ENCODE data around the gene RCC2.

RCC2 gene

GRCh38 chr1:17441993-17442357 lies 2.5 kb upstream of the RCC2 start:
- DNase-seq, result no peak

GRCh38 chr1:17441265-17441992 lies 2.0 kb upstream of the RCC2 start:
- peak; percentile 69 for DNase-seq

DNA sequence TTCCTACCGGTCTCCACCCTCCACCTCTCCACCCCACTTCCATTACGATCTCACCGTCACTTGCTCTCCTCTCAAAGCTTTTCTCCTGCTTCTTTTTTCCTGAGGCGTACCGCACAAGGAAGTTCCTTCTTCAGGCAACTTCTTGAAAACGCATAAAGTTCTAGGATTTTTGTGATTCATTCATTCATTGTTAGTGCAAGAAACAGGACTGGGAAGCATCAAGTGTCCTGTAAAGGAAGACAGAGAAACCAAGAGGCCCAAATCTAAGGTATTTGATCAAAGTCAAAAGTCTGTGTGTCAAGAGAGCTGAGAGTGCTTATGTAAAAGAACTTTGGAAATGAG lies 1.3 kb upstream of the RCC2 start:
- DNase-seq, result no peak

GRCh38 chr1:17440074-17440826 lies 773 bp upstream of the RCC2 start:
- DNase-seq, result no peak

DNA sequence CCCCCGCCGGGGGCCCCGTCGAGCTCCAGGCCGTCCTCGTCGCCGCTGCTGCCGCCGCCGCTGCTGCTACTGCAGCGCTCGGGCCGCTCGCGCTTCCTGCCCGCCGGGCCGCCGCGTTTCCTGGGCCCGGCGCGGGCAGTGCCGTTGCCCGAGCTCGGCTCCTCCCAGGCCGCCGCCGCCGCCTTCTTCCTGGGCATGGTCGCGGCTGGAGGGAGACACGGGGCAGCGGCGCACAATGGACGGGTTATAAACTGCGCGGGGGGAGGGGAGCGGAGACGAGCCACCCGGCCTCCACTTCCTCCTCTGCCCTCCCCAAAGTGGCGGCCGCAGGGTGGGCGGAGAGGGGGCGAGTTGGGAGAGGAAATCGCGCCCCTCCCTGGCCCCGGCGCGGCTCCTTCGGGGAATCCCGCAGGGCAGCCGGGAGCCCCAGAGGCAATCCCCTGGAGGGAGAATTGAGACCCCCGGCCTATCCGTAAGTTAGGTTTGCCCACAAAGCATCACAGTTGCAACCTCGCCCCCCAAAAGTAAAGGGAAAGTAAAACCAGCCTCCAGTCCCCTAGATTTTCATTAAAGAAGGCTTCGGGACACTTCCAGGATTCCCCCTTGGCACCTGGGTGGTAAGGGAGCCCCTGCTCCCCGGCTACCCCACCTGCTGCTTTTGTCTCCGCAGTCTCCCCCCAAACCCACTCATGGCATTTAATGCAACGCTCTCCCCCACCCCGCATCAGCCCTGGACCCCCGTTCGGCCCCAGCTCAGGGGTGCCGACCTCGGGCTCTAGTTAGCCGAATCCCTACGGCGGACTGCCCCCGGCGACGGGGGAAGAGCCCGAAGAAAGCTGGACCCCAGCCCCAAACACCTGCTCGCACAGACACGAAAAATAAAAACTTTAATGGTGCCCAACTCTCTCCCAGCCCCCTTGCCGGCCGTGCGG lies 893 bp downstream of the RCC2 start:
- peak; percentile 87 for DNase-seq

DNA sequence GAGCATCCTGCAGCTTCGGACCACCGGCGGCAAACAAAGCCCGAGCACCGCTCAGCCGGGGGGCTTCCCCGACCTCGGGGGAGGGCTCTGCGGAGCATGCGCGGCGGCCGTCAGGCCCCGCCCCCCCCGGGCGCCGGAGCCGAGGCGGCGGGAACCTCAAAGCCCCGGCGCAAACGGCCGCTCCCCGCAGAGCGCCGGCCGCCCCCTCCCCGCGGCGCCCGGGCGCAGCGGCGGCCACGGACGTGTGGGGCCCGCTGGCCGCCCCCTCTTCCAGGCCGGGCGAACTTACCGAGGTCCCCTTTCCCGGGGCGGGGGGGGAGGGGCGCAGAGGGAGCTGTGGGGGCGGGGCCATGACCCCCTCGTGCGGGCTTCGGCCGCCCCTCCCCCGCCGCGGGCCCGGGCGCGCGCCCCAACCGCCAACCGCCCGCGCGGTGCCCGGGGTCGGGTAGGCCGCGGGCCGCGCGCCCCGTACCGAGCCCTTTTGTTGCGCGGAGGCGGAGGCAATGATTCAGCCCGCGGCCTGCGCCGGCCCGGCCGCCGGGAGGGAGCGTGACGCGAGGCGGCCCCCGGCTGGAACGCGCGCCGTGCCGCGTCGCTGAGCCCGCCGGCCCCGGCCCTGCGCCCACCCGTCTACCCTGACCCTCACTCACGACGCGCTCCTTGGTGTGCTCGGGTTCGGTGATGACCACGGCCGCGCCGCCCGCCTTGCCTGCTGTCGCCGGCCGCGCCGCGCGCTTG lies 1.7 kb downstream of the RCC2 start:
- peak; percentile 84 for DNase-seq

- DNase-seq, result no peak
These were observed 2.3 kb downstream of the RCC2 start for GRCh38 chr1:17437260-17437579.

DNA sequence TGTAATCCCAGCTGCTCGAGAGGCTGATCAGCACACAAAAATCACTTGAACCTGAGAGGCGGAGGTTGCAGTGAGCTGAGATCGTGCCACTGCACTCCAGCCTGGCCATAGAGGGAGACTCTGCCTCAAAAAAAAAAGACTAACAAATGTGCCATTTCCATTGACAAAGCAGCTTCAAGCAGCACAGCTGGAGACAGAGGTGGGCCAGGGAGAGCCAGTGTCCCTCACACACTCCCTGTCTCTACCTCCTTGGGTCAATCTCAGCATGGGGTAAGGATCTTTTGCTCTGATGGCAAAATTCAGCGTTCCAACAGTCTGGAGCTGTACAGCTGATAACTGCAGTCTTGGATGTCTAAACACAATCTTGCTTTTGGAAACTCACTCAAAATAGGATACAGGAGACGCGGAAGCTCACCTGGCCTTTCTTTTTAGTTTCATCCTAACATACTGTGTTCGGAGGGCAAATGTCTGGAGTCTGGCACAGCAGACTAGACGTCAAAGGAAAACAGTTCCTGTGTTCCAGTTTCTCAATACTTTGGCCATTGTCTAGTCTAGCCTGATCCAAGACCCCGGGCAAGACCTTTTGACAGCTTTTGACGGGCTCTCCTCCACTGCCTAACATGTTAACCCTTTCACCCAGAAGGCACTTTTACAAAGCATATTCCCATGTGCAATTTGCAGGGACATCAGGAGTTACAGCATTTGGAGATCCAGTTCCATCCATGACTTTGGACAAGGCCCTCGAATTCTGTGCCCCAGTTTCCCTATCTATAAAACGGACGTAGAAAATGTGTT lies 2.9 kb downstream of the RCC2 start:
- DNase-seq, result no peak

DNA sequence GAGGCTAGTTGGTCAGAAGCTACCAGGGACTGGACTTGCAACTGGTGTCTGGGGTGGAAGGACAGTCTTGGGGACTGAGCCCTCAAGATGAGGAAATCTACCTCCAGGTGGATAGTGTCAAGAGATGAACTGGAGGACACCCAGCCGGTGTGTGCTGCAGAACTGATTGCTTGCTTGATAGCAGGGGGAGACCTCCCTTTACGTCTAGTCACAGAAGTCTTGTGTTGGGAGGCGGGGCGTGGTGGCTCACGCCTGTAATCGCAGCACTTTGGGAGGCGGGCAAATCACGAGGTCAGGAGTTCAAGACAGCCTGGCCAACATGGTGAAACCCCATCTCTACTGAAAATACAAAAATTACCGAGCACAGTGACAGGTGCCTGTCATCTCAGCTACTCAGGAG lies 4.9 kb downstream of the RCC2 start:
- no peak for DNase-seq

DNA sequence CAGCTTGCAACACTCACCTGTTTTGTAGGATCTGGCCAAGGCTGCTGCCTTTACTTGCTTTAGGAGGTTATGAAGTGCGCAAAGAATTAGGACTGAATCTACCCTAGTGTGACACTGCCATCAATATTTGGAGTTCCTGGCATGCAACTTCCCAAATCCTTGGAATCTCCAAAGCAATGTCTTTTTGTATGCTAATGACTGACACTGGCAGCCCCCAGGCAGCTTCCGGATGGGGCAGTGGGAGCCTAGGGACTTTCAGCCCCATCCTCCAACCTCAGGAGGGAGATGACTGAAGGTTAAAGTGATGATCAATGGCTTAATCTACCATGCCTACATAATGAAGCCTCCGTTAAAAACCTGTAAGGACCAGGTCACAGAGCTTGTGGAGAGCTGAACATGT lies 5.5 kb downstream of the RCC2 start:
- no peak for DNase-seq

DNA sequence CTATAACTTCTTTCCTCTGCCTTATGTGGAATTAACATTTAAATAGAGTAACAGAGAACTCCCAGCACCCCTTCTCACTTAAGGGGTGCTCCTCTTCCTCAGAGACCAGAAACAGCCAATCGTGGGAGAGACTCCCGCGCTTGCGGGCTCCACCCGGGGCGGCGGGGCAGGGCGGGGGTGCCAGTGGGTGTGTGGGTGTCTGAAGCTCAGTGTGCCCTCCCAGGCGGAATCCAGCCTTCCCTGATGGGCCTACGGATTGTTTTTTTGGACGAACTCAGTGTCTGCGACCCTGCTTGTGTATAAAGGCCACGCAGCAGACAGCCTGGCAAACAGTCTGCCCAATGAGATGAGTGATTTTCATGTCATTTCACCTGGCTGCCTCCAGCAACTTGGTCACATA lies 6.2 kb downstream of the RCC2 start:
- no peak for DNase-seq

- DNase-seq, result no peak
These were observed 7.1 kb downstream of the RCC2 start for GRCh38 chr1:17432412-17432811.

DNA sequence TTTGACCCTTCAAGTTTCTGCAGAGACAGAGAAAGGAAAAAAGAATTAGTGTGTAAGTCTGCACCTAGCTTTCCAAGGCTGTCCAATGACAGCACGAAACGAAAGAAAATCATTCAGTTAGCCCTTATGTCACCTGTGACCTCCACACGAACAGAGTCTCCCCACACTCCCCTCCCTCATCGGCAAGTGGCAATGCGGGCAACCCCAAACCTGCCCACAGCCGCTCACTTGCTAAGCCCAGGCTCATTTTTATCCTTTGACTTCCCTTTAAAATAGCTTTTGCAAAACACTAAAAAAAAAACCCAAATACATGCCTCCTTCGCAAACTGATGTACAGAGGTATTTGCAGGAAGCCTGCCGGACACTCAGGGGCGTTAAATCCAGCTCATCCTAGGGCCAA lies 10.3 kb downstream of the RCC2 start:
- no peak for DNase-seq

GRCh38 chr1:17427696-17428660 lies 11.5 kb downstream of the RCC2 start:
- no peak for DNase-seq

GRCh38 chr1:17425806-17426600 lies 13.5 kb downstream of the RCC2 start:
- no peak for DNase-seq

DNA sequence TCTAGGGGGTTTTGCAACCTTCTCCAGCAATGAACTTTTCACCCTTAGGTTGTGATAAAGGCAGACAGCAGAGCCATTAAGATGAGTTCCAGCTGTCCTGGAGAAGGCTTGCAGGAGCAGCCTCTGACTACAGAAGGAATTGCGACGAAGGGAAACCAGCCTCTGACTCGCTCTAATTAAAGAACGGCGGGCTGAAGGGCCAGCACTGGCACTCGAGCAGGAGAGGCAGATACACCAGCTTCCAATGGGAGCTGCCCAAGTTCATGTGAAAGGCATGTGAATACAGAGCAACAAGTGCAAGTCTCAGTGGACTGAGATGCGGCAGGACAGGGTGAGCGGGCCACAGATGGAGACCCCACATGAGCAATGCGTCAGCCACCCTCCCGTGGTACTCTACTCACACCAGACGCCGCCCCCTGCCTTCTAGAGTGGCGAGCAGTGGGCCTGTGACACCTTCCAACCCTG lies 15.7 kb downstream of the RCC2 start:
- DNase-seq, result no peak

GRCh38 chr1:17422461-17422860 lies 17.0 kb downstream of the RCC2 start:
- no peak for DNase-seq

- no peak for DNase-seq
These were observed 19.0 kb downstream of the RCC2 start for GRCh38 chr1:17420391-17420918.

DNA sequence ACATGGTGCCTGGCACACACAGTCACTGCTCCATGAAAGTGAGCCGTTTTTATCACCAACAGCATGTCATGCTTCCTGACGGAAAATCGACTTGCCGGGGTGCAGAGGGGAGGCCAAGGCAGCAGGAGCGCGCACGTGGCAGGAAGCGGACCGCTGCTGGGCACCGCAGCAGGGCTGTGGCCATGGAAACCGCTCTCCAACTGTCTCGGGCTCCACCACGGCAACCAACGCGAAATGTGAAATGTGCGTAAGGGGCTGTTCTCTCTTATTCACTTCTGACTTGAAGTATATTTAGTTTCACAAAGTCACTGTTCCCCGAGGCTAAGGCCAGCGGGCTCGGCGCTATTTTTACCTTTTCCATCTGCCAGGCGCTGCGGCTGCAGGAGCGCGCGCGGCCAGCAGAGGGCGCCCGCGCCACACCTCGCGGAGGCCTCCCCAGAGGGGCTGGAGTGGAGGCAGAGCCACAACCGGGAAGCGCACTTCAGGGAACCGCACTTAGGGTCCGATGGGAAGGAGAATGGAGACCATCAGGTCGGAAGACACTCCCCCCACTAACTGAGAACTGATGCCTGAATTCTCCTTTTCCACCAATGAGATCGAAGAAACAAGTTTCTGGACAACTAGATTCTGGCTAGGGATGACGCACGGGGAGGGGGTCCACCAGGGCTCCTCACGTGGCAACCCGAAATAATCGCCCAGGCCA lies 19.7 kb downstream of the RCC2 start:
- peak; percentile 60 for DNase-seq

All from DMS53 (cell line).